Mesenchymal stem cell (in vitro differentiated cells and primary cell): ENCODE measurements around the gene SLIT3.
A peak's percentile ranks its signal among the peaks of the same experiment; 100 is the strongest.

Experiments
- DNase-seq: peaks from one replicate; pipeline ENCODE4 v3.0.0-alpha.2; 2013
- H2AFZ ChIP-seq: one replicate; pipeline ENCODE4 v1.6.1; 2013; ENCODE audit warnings: low read depth, mild to moderate bottlenecking, control low read depth, inconsistent platforms, low read length, moderate library complexity
- H2AK5ac ChIP-seq: 2 replicates; pipeline ENCODE4 v1.6.1; 2013; ENCODE audit warnings: low read length, moderate library complexity, mild to moderate bottlenecking, inconsistent platforms; ENCODE audit not compliant: severe bottlenecking
- H2BK120ac ChIP-seq: one replicate; pipeline ENCODE4 v1.6.1; 2013; ENCODE audit warnings: low read depth, mild to moderate bottlenecking, inconsistent platforms, low read length, moderate library complexity
- H2BK12ac ChIP-seq, 2 experiments: one replicate each; pipeline ENCODE4 v1.6.1; 2013; ENCODE audit warnings: inconsistent platforms in 2 of 2, low read length in 2 of 2, mild to moderate bottlenecking in 2 of 2, moderate library complexity in 2 of 2, control low read depth in 1 of 2
- H2BK15ac ChIP-seq: one replicate; pipeline ENCODE4 v1.6.1; 2013; ENCODE audit warnings: mild to moderate bottlenecking, low read depth, inconsistent platforms; ENCODE audit not compliant: poor library complexity, severe bottlenecking
- H2BK5ac ChIP-seq: 2 replicates; pipeline ENCODE4 v1.6.1; 2013; ENCODE audit warnings: low read depth, mild to moderate bottlenecking, low read length, control low read depth, inconsistent platforms; ENCODE audit not compliant: poor library complexity, severe bottlenecking
- H3K14ac ChIP-seq, 2 experiments: one replicate each; pipeline ENCODE4 v1.6.1; 2013; ENCODE audit warnings: inconsistent platforms in 2 of 2, low read length in 2 of 2, control low read depth in 1 of 2, mild to moderate bottlenecking in 1 of 2, moderate library complexity in 1 of 2
- H3K18ac ChIP-seq, 2 experiments: one replicate each; pipeline ENCODE4 v1.6.1; 2013; ENCODE audit warnings: inconsistent platforms in 2 of 2, low read length in 2 of 2, control low read depth in 1 of 2, low read depth in 1 of 2, mild to moderate bottlenecking in 1 of 2
- H3K23ac ChIP-seq, 2 experiments: one replicate each; pipeline ENCODE4 v1.6.1; 2013; ENCODE audit warnings: inconsistent platforms in 2 of 2, low read length in 2 of 2, mild to moderate bottlenecking in 2 of 2, moderate library complexity in 2 of 2, control low read depth in 1 of 2
- H3K27ac ChIP-seq: 2 replicates; pipeline ENCODE4 v1.5.1; 2013; ENCODE audit warnings: mild to moderate bottlenecking, moderate library complexity, low read length, control low read depth, inconsistent platforms; ENCODE audit not compliant: poor library complexity, severe bottlenecking
- H3K27me3 ChIP-seq, 2 experiments: 2 replicates each; pipeline versions ENCODE4 v1.6.1 to v1.7.0; 2013; ENCODE audit warnings: low read length in 2 of 2, mild to moderate bottlenecking in 2 of 2, moderate library complexity in 2 of 2, control low read depth in 1 of 2, inconsistent platforms in 1 of 2; ENCODE audit not compliant: control insufficient read depth in 1 of 2, insufficient read depth in 1 of 2
- H3K36me3 ChIP-seq, 2 experiments: 2 replicates each; pipeline versions ENCODE4 v1.6.1 to v1.7.0; 2013; ENCODE audit warnings: low read length in 2 of 2, control low read depth in 1 of 2, inconsistent platforms in 1 of 2, low read depth in 1 of 2, mild to moderate bottlenecking in 1 of 2; ENCODE audit not compliant: insufficient read depth in 2 of 2, control insufficient read depth in 1 of 2
- H3K4ac ChIP-seq, 2 experiments: one replicate each; pipeline ENCODE4 v1.6.1; 2013; ENCODE audit warnings: inconsistent platforms in 2 of 2, low read length in 2 of 2, mild to moderate bottlenecking in 2 of 2, moderate library complexity in 2 of 2, control low read depth in 1 of 2, low read depth in 1 of 2
- H3K4me1 ChIP-seq: 2 replicates; pipeline ENCODE4 v1.6.1; 2013; ENCODE audit warnings: low read depth, low read length, control low read depth; ENCODE audit not compliant: control insufficient read depth, insufficient read depth
- H3K4me2 ChIP-seq: 2 replicates; pipeline ENCODE4 v1.6.1; 2013; ENCODE audit warnings: low read length, mild to moderate bottlenecking, inconsistent platforms; ENCODE audit not compliant: poor library complexity, severe bottlenecking
- H3K4me3 ChIP-seq, 2 experiments: 2 replicates each; pipeline versions ENCODE4 v1.5.1 to v1.7.0; 2013; ENCODE audit warnings: low read length in 2 of 2, mild to moderate bottlenecking in 2 of 2, control low read depth in 1 of 2, low read depth in 1 of 2; ENCODE audit not compliant: insufficient read depth in 1 of 2
- H3K79me1 ChIP-seq: replicated peaks from 2 replicates; pipeline ENCODE4 v1.6.1; 2013; ENCODE audit warnings: mild to moderate bottlenecking, control low read depth, low read length, inconsistent platforms; ENCODE audit not compliant: poor library complexity, severe bottlenecking
- H3K9ac ChIP-seq: 2 replicates; pipeline ENCODE4 v1.7.0; 2013; ENCODE audit warnings: mild to moderate bottlenecking, low read length, moderate library complexity
- H3K9me3 ChIP-seq: 2 replicates; pipeline ENCODE4 v1.7.0; 2013; ENCODE audit warnings: mild to moderate bottlenecking, low read length; ENCODE audit not compliant: control insufficient read depth
- H4K8ac ChIP-seq: one replicate; pipeline ENCODE4 v1.6.1; 2013; ENCODE audit warnings: inconsistent platforms, mild to moderate bottlenecking, low read length, moderate library complexity
- H4K91ac ChIP-seq: one replicate; pipeline ENCODE4 v1.6.1; 2013; ENCODE audit warnings: mild to moderate bottlenecking, low read length, inconsistent platforms
- WGBS: methylation state at CpG from one replicate; pipeline ENCODE4 v1.1.7; 2013; ENCODE audit warnings: mixed read lengths; 5-methylcytosine and 5-hydroxymethylcytosine counted together

Gene SLIT3

GRCh38 chr5:168648576-168648975 is 652.4 kb downstream of the SLIT3 start:
- no peak overlapping the region for H3K4me2 ChIP-seq
- no peak overlapping the region for H2BK12ac ChIP-seq
- WGBS = no CpG with 5 or more reads among the region's 1 CpG
- H2AK5ac ChIP-seq = no peak overlapping the region
- H3K27me3 ChIP-seq = no peaks in the 10 kb centered on the region
- no peaks in the 10 kb centered on the region for H3K79me1 ChIP-seq
- H2BK5ac ChIP-seq = no peak overlapping the region
- H3K23ac ChIP-seq = no peak overlapping the region
- H3K36me3 ChIP-seq = no peaks in the 10 kb centered on the region
- no peak overlapping the region for H3K14ac ChIP-seq
- no peak overlapping the region for H3K18ac ChIP-seq
- H4K8ac ChIP-seq = no peak overlapping the region
- H2AFZ ChIP-seq = no peak overlapping the region
- no peak overlapping the region for H3K27ac ChIP-seq
- H3K4me1 ChIP-seq = no peaks in the 10 kb centered on the region
- no peak overlapping the region for H3K4ac ChIP-seq
- no peak overlapping the region for H3K9ac ChIP-seq
- no peaks in the 10 kb centered on the region for H3K9me3 ChIP-seq
- no peak overlapping the region for H4K91ac ChIP-seq
- DNase-seq = no peak
- no peak overlapping the region for H3K4me3 ChIP-seq
- no peak overlapping the region for H2BK120ac ChIP-seq
- no peak overlapping the region for H2BK15ac ChIP-seq

- Histone ChIP-seq H3K14ac (no peak overlapping the region), H2BK12ac (no peak overlapping the region), H3K9ac (no peak overlapping the region), H3K4me1 (no peaks in the 10 kb centered on the region), H4K91ac (no peak overlapping the region), H4K8ac (no peak overlapping the region), H3K36me3 (no peaks in the 10 kb centered on the region), H3K27me3 (no peaks in the 10 kb centered on the region), H3K4me2 (no peak overlapping the region), H3K4ac (no peak overlapping the region), H3K23ac (no peak overlapping the region), H2BK15ac (no peak overlapping the region), H2AK5ac (no peak overlapping the region), H3K18ac (no peak overlapping the region), H2BK120ac (no peak overlapping the region), H2BK5ac (no peak overlapping the region), H3K9me3 (no peaks in the 10 kb centered on the region), H3K4me3 (no peak overlapping the region), H2AFZ (no peak overlapping the region), H3K27ac (no peak overlapping the region), H3K79me1 (no peaks in the 10 kb centered on the region)
- 100% methylated on average over 1 of the region's 1 CpG for WGBS
- DNase-seq = no peak
These were observed 652.9 kb downstream of the SLIT3 start for GRCh38 chr5:168648016-168648415.

- Histone ChIP-seq H4K91ac (no peak overlapping the region), H3K36me3 (no peaks in the 10 kb centered on the region), H2AFZ (no peak overlapping the region), H2BK12ac (no peak overlapping the region), H3K4me1 (no peaks in the 10 kb centered on the region), H2BK5ac (no peak overlapping the region), H3K4me3 (no peak overlapping the region), H3K14ac (no peak overlapping the region), H2AK5ac (no peak overlapping the region), H3K4ac (no peak overlapping the region), H3K23ac (no peak overlapping the region), H4K8ac (no peak overlapping the region), H2BK15ac (no peak overlapping the region), H3K27ac (no peak overlapping the region), H3K9ac (no peak overlapping the region), H3K79me1 (no peaks in the 10 kb centered on the region), H3K4me2 (no peak overlapping the region), H3K9me3 (no peaks in the 10 kb centered on the region), H3K27me3 (no peaks in the 10 kb centered on the region), H2BK120ac (no peak overlapping the region), H3K18ac (no peak overlapping the region)
- DNase-seq = peak; percentile 34
These were observed 653.9 kb downstream of the SLIT3 start for GRCh38 chr5:168647083-168647482.

GRCh38 chr5:168646335-168646734 is 654.6 kb downstream of the SLIT3 start:
- no peaks in the 10 kb centered on the region for H3K27me3 ChIP-seq
- no peak overlapping the region for H3K9ac ChIP-seq
- H2BK120ac ChIP-seq = no peak overlapping the region
- H3K18ac ChIP-seq = no peak overlapping the region
- H2BK15ac ChIP-seq = no peak overlapping the region
- H3K27ac ChIP-seq = no peak overlapping the region
- no peak overlapping the region for H2BK5ac ChIP-seq
- H3K14ac ChIP-seq = no peak overlapping the region
- H3K4ac ChIP-seq = no peak overlapping the region
- H4K91ac ChIP-seq = no peak overlapping the region
- no peak overlapping the region for H2AFZ ChIP-seq
- no peak overlapping the region for H2AK5ac ChIP-seq
- 91% methylated on average over 5 of the region's 5 CpGs for WGBS
- no peak for DNase-seq
- no peaks in the 10 kb centered on the region for H3K79me1 ChIP-seq
- H3K4me3 ChIP-seq = no peak overlapping the region
- no peak overlapping the region for H2BK12ac ChIP-seq
- H4K8ac ChIP-seq = no peak overlapping the region
- no peak overlapping the region for H3K4me2 ChIP-seq
- H3K23ac ChIP-seq = no peak overlapping the region
- no peaks in the 10 kb centered on the region for H3K9me3 ChIP-seq
- H3K4me1 ChIP-seq = no peaks in the 10 kb centered on the region
- H3K36me3 ChIP-seq = no peaks in the 10 kb centered on the region
